ENCODE results near the gene TPH1. TPM values are rescaled to one million over a fixed set of nuclear protein-coding genes. Genes with fewer than 3 reads are reported as not detected.
A peak's percentile ranks its signal among the peaks of the same experiment; 100 is the strongest.

Gene TPH1
- total RNA-seq, 1 donor from 2014 or later: not detected

DNA sequence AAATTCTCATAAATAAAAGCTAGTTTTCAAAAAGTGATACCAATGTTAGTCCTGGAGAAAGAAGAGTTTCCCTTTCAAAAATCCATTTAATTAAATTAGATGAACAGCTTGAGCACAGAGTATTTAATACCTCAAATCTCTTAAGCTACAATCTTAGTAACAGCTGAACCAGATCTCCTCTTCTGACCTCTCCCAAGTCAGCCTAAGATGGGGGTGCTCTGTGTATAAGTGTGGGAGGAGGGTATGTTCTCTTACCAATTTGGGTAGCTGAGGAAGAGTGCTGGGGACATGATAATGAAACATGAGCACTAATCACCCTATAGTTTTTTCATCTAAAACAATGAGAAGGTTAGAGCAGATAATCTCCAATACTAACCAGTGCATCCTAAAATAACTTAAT lies 9.6 kb downstream of the TPH1 start:
- DNase-seq (ENCODE audit: low read depth): no peak
- TF ChIP-seq, protein P1, sequence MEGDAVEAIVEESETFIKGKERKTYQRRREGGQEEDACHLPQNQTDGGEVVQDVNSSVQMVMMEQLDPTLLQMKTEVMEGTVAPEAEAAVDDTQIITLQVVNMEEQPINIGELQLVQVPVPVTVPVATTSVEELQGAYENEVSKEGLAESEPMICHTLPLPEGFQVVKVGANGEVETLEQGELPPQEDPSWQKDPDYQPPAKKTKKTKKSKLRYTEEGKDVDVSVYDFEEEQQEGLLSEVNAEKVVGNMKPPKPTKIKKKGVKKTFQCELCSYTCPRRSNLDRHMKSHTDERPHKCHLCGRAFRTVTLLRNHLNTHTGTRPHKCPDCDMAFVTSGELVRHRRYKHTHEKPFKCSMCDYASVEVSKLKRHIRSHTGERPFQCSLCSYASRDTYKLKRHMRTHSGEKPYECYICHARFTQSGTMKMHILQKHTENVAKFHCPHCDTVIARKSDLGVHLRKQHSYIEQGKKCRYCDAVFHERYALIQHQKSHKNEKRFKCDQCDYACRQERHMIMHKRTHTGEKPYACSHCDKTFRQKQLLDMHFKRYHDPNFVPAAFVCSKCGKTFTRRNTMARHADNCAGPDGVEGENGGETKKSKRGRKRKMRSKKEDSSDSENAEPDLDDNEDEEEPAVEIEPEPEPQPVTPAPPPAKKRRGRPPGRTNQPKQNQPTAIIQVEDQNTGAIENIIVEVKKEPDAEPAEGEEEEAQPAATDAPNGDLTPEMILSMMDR (conservative IDR thresholded peaks at IDR 0.05; ENCODE audit: low read depth, low read length): no peak

DNA sequence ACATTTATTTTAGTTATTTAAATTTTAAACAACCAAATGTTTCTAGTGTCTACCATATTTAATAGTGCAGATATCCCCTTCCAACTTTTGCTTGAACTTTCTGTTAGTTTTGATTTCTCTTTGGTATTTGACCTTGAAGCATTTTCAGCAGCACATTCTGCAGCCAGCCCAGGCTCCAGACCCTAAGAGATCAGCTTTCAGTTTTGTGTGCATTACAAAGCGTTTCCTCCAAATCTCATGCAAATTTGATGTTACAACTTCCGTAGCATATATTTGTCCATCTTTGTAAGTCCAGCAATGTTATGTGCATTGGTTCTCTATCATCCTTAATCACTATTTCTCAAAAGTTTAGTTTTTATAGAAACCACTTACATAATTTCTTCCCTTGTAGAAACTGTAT lies 18.6 kb downstream of the TPH1 start:
- H3K4me3 ChIP-seq (ENCODE audit: low read depth, low read length): no peak overlapping the region
- DNase-seq (ENCODE audit: low read depth): no peak
- TF ChIP-seq, protein P1 (conservative IDR thresholded peaks at IDR 0.05; ENCODE audit: low read depth, low read length): no peak

More for the DNA sequence above, 9.6 kb downstream of the TPH1 start:
- H3K4me3 ChIP-seq (ENCODE audit: low read depth, low read length): no peak overlapping the region

DNA sequence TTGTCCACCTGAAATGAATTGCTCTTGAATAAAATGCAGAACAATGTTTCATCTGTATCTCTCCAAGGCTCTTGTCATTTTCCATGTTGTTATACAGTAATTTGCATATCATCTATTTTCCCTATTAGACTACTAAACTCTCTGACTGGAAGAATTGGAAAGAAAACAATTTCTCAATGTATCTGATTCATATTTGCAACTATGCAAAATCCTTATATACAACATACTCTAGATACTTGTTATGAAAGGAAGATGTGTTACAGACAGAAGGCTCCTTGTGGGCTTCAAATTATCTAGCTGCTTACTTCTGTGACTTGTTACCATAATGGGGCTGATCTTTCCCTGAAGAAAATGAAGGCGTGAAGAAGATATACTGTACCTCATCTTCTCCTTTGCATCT lies 23.6 kb downstream of the TPH1 start:
- no peak overlapping the region for H3K4me3 ChIP-seq (ENCODE audit: low read depth, low read length)
- TF ChIP-seq, protein P1 (conservative IDR thresholded peaks at IDR 0.05; ENCODE audit: low read depth, low read length): no peak
- no peak for DNase-seq (ENCODE audit: low read depth)

DNA sequence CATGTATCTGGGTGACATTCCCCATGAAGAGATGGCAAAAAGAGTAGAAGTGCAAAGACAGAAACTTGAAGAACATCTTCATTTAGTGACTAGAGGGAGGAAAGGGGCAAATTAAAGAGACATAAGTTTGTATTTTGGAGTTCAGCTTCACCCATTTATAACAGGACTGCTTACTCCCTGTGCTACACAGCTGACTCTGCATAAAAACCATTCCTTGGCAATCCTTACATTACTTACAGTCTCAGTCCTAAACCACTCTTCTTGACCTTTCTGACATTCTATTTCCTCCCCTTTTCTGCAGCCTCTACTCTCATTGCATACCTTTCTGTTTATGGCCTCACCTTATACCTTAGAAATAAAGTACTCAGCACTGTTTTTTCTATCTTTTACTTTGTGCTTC lies 26.4 kb downstream of the TPH1 start:
- TF ChIP-seq, protein P1 (conservative IDR thresholded peaks at IDR 0.05; ENCODE audit: low read depth, low read length): no peak
- no peak for DNase-seq (ENCODE audit: low read depth)
- H3K4me3 ChIP-seq (ENCODE audit: low read depth, low read length): no peak overlapping the region

DNA sequence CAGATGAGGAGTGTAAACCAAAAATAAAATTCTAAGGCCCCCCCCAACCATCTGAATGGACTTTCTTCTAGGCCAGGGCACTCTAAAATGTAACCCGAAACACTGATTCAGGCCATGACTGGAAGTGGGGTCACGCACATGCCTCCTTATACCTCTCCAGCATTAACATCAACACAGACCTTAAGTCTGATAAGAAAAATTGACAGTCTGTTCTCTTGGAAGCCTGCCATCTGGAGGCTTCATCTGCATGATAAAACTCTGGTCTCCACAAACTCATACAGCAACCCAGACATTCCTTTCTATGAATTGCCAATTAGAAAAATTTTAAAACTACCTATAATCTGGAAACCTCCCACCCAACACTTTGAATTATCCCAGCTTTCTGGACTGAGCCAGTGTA lies 29.3 kb downstream of the TPH1 start:
- TF ChIP-seq, protein P1 (conservative IDR thresholded peaks at IDR 0.05; ENCODE audit: low read depth, low read length): no peak
- DNase-seq (ENCODE audit: low read depth): no peak
- no peak overlapping the region for H3K4me3 ChIP-seq (ENCODE audit: low read depth, low read length)

DNA sequence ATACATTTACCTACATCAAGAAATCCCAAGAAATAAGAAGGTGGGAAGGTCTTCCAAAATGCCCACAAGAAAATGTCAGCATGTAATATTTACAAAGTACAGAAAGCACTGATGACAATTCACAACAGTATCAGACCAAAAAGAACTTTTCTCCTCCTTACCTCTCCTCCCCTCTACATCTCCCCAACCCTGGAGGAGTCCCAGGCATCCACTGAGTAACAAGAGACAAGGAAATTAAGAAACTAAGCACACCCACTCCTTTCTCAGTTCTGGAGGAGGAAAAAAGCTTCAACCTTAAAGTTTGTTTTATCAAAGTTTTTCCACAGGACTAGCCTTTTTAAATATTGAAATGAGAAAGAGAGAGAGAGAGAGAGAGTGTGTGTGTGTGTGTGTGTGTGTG lies 31.2 kb downstream of the TPH1 start:
- no peak overlapping the region for H3K4me3 ChIP-seq (ENCODE audit: low read depth, low read length)
- TF ChIP-seq, protein P1 (conservative IDR thresholded peaks at IDR 0.05; ENCODE audit: low read depth, low read length): no peak
- DNase-seq (ENCODE audit: low read depth): no peak

DNA sequence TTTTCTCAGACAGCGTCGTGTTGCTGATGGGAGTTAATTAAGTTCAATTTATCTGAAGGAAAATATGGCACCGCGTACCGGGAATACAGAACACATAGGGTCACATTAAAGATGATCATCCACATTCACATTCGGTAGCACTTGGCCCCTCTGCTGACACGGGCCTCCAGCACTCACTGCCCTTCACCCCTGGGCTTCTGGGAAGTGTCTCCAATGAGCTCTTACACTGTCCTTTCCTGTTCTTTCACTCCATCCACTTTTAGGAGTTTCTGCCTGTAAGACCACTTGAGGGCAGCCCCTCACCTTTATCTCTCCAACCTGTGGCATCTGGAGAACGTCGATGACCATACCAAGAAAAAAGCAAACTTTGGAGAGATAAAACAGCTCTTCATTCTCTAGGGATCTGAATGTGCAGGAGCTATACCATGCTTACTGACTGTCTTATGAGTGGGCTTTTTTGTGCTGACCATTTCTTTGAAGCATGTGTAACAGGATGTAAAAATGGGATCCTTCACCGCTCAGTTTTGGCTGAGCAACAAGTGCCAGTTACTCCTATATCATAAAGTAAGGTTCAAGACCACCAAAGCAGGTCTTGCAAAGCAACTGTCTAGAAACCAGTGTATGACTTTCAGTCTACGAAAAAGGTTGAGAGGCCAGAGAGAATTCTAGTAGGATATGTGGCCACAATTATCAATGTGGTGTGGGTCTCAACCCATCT lies 32.1 kb downstream of the TPH1 start:
- H3K4me3 ChIP-seq (ENCODE audit: low read depth, low read length): peak overlapping the region; percentile 83
- TF ChIP-seq, protein P1 (conservative IDR thresholded peaks at IDR 0.05; ENCODE audit: low read depth, low read length): no peak
- no peak for DNase-seq (ENCODE audit: low read depth)
